Measurements from ENCODE around the gene RFNG. TPM values are rescaled to one million over a fixed set of nuclear protein-coding genes. Genes with fewer than 3 reads are reported as not detected.

Gene RFNG
- polyA plus RNA-seq, 1 donor (not counting 4 experiments of a cell fraction or from before 2014, with no cell fraction given): 10.2 TPM

GRCh38 chr17:82028966-82029365, 22.6 kb downstream of the RFNG start:
- Histone ChIP-seq H3K9ac (ENCODE audit: control insufficient read depth, extremely low read depth, insufficient read depth, low read length) (no peak overlapping the region), H3K36me3 (ENCODE audit: control insufficient read depth in 2 of 2, extremely low read depth in 1 of 2, insufficient read depth in 2 of 2, low read length in 2 of 2) (peaks cover 0 to 3% of the 10 kb centered on the region in 2 experiments), H3K4me2 (ENCODE audit: control insufficient read depth, extremely low read depth, insufficient read depth, low read depth, low read length) (no peak overlapping the region), H3K4me3 (ENCODE audit: control insufficient read depth in 2 of 3, extremely low read depth in 1 of 3, insufficient read depth in 2 of 3, low read depth in 1 of 3, low read length in 3 of 3) (no peak overlapping the region), H3K79me2 (ENCODE audit: control insufficient read depth, insufficient read depth, low read length) (no peaks in the 10 kb centered on the region), H4K20me1 (ENCODE audit: control insufficient read depth, extremely low read depth, insufficient read depth, low read length) (peaks cover 3% of the 10 kb centered on the region), H3K9me3 (ENCODE audit: control insufficient read depth, low read depth, low read length) (no peaks in the 10 kb centered on the region), H3K27ac (ENCODE audit: control insufficient read depth, insufficient read depth, low read length) (no peak overlapping the region), H3K27me3 (ENCODE audit: control insufficient read depth, extremely low read depth, insufficient read depth, low read length) (no peaks in the 10 kb centered on the region), H3K4me1 (ENCODE audit: control insufficient read depth, extremely low read depth, insufficient read depth, low read length) (peaks cover 22% of the 10 kb centered on the region), H2AFZ (ENCODE audit: control insufficient read depth, low read length) (no peak overlapping the region), H3K9me1 (ENCODE audit: control insufficient read depth, extremely low read depth, insufficient read depth, low read length) (no peaks in the 10 kb centered on the region)
- FAIRE-seq (no peak), DNase-seq (ENCODE audit: low read depth, low spot score) (no peak)
- TF ChIP-seq EZH2 (IDR thresholded peaks at IDR 0.05; ENCODE audit: low read length): no peak
- dilution Hi-C loops (cut with MboI; ENCODE audit: extremely low pct_ligation_motif_present, low sequenced_read_pairs): no loop called here

GRCh38 chr17:82028246-82028645, 23.4 kb downstream of the RFNG start:
- H3K4me3 ChIP-seq (ENCODE audit: control insufficient read depth in 2 of 3, extremely low read depth in 1 of 3, insufficient read depth in 2 of 3, low read depth in 1 of 3, low read length in 3 of 3): no peak overlapping the region
- peaks cover 3% of the 10 kb centered on the region for H4K20me1 ChIP-seq (ENCODE audit: control insufficient read depth, extremely low read depth, insufficient read depth, low read length)
- no peaks in the 10 kb centered on the region for H3K27me3 ChIP-seq (ENCODE audit: control insufficient read depth, extremely low read depth, insufficient read depth, low read length)
- no peaks in the 10 kb centered on the region for H3K9me1 ChIP-seq (ENCODE audit: control insufficient read depth, extremely low read depth, insufficient read depth, low read length)
- H3K9ac ChIP-seq (ENCODE audit: control insufficient read depth, extremely low read depth, insufficient read depth, low read length): no peak overlapping the region
- H3K4me2 ChIP-seq (ENCODE audit: control insufficient read depth, extremely low read depth, insufficient read depth, low read depth, low read length): no peak overlapping the region
- peaks cover 27% of the 10 kb centered on the region for H3K4me1 ChIP-seq (ENCODE audit: control insufficient read depth, extremely low read depth, insufficient read depth, low read length)
- no peaks in the 10 kb centered on the region for H3K9me3 ChIP-seq (ENCODE audit: control insufficient read depth, low read depth, low read length)
- dilution Hi-C loops (cut with MboI; ENCODE audit: extremely low pct_ligation_motif_present, low sequenced_read_pairs): no loop called here
- no peak for FAIRE-seq
- no peak for DNase-seq (ENCODE audit: low read depth, low spot score)
- H3K79me2 ChIP-seq (ENCODE audit: control insufficient read depth, insufficient read depth, low read length): no peaks in the 10 kb centered on the region
- no peak for TF ChIP-seq EZH2 (IDR thresholded peaks at IDR 0.05; ENCODE audit: low read length)
- peaks cover 0 to 3% of the 10 kb centered on the region in 2 experiments for H3K36me3 ChIP-seq (ENCODE audit: control insufficient read depth in 2 of 2, extremely low read depth in 1 of 2, insufficient read depth in 2 of 2, low read length in 2 of 2)
- no peak overlapping the region for H2AFZ ChIP-seq (ENCODE audit: control insufficient read depth, low read length)
- no peak overlapping the region for H3K27ac ChIP-seq (ENCODE audit: control insufficient read depth, insufficient read depth, low read length)

- H3K9me1 ChIP-seq (ENCODE audit: control insufficient read depth, extremely low read depth, insufficient read depth, low read length): no peaks in the 10 kb centered on the region
- H3K4me3 ChIP-seq (ENCODE audit: control insufficient read depth in 2 of 3, extremely low read depth in 1 of 3, insufficient read depth in 2 of 3, low read depth in 1 of 3, low read length in 3 of 3): no peak overlapping the region
- peaks cover 5% of the 10 kb centered on the region for H3K79me2 ChIP-seq (ENCODE audit: control insufficient read depth, insufficient read depth, low read length)
- no peak overlapping the region for H2AFZ ChIP-seq (ENCODE audit: control insufficient read depth, low read length)
- no peak for FAIRE-seq
- peaks cover 3% of the 10 kb centered on the region for H4K20me1 ChIP-seq (ENCODE audit: control insufficient read depth, extremely low read depth, insufficient read depth, low read length)
- DNase-seq (ENCODE audit: low read depth, low spot score): no peak
- H3K4me1 ChIP-seq (ENCODE audit: control insufficient read depth, extremely low read depth, insufficient read depth, low read length): peaks cover 28% of the 10 kb centered on the region
- no peak overlapping the region for H3K4me2 ChIP-seq (ENCODE audit: control insufficient read depth, extremely low read depth, insufficient read depth, low read depth, low read length)
- H3K36me3 ChIP-seq (ENCODE audit: control insufficient read depth in 2 of 2, extremely low read depth in 1 of 2, insufficient read depth in 2 of 2, low read length in 2 of 2): peaks cover 0 to 3% of the 10 kb centered on the region in 2 experiments
- no peak overlapping the region for H3K9ac ChIP-seq (ENCODE audit: control insufficient read depth, extremely low read depth, insufficient read depth, low read length)
- no peaks in the 10 kb centered on the region for H3K9me3 ChIP-seq (ENCODE audit: control insufficient read depth, low read depth, low read length)
- H3K27me3 ChIP-seq (ENCODE audit: control insufficient read depth, extremely low read depth, insufficient read depth, low read length): no peaks in the 10 kb centered on the region
- dilution Hi-C loops (cut with MboI; ENCODE audit: extremely low pct_ligation_motif_present, low sequenced_read_pairs): no loop called here
- no peak overlapping the region for H3K27ac ChIP-seq (ENCODE audit: control insufficient read depth, insufficient read depth, low read length)
- TF ChIP-seq, protein P1, sequence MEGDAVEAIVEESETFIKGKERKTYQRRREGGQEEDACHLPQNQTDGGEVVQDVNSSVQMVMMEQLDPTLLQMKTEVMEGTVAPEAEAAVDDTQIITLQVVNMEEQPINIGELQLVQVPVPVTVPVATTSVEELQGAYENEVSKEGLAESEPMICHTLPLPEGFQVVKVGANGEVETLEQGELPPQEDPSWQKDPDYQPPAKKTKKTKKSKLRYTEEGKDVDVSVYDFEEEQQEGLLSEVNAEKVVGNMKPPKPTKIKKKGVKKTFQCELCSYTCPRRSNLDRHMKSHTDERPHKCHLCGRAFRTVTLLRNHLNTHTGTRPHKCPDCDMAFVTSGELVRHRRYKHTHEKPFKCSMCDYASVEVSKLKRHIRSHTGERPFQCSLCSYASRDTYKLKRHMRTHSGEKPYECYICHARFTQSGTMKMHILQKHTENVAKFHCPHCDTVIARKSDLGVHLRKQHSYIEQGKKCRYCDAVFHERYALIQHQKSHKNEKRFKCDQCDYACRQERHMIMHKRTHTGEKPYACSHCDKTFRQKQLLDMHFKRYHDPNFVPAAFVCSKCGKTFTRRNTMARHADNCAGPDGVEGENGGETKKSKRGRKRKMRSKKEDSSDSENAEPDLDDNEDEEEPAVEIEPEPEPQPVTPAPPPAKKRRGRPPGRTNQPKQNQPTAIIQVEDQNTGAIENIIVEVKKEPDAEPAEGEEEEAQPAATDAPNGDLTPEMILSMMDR (optimal IDR thresholded peaks at IDR 0.05 in 1 of 3, IDR thresholded peaks at IDR 0.05 in 1 of 3, conservative IDR thresholded peaks at IDR 0.05 in 1 of 3; ENCODE audit: extremely low read depth in 1 of 3, insufficient read depth in 2 of 3, low read length in 3 of 3): no peak
- TF ChIP-seq EZH2 (IDR thresholded peaks at IDR 0.05; ENCODE audit: low read length): no peak
These were observed 26.1 kb downstream of the RFNG start for GRCh38 chr17:82025401-82026107.

Measured in keratinocyte (primary cell).